Stomach (tissue), 9 donors: Measurements from ENCODE around the gene GPBP1L1. TPM values are rescaled to one million over a fixed set of nuclear protein-coding genes. Genes with fewer than 3 reads are reported as not detected.

ENCODE experiments used
- DNase-seq, 2 donors: peaks; one replicate each; pipeline versions ENCODE4 v3.0.0 to v3.0.0-alpha.2; 2013 to 2019
- H3K27ac ChIP-seq, 5 donors: fragments of 200-600 bp in 4 of 5; sonication (generic) in 4 of 5; one replicate each; pipeline ENCODE4 v1.5.1; 2013 to 2019; ENCODE audit warnings: mild to moderate bottlenecking in 1 of 5, moderate library complexity in 1 of 5
- H3K27me3 ChIP-seq, 3 donors: fragments of 200-600 bp; sonication (generic); one replicate each; pipeline ENCODE4 v1.5.1; 2017 to 2019; ENCODE audit warnings: mixed run types in 1 of 3
- H3K36me3 ChIP-seq, 4 donors: fragments of 200-600 bp; sonication (generic); 1 replicate in 3 of 4; 2 replicates in 1 of 4; pipeline ENCODE4 v1.5.1; 2016 to 2019
- H3K4me1 ChIP-seq, 4 donors: fragments of 200-600 bp; sonication (generic); one replicate each; pipeline ENCODE4 v1.5.1; 2016 to 2019
- H3K4me3 ChIP-seq, 4 donors: fragments of 200-600 bp; sonication (generic) in 3 of 4; one replicate each; pipeline ENCODE4 v1.5.1; 2016 to 2019; ENCODE audit warnings: mild to moderate bottlenecking in 1 of 4
- H3K9me3 ChIP-seq, 4 donors: fragments of 200-600 bp; sonication (generic); one replicate each; pipeline ENCODE4 v1.5.1; 2016 to 2019
- EP300 ChIP-seq: sonication (generic); formaldehyde crosslinking; IDR thresholded peaks from one replicate; pipeline ENCODE4 v1.6.1; 2017; ENCODE audit warnings: antibody characterized with exemption
- POLR2A ChIP-seq, 4 donors: fragments of 450-650 bp; IDR thresholded peaks; one replicate each; pipeline ENCODE4 v1.6.1; 2016; ENCODE audit warnings: antibody characterized with exemption in 4 of 4, control low read depth in 2 of 4, mild to moderate bottlenecking in 1 of 4, moderate library complexity in 1 of 4
- POLR2AphosphoS5 ChIP-seq, 3 donors: sonication (generic); formaldehyde crosslinking; IDR thresholded peaks; one replicate each; pipeline ENCODE4 v1.6.1; 2016; ENCODE audit warnings: antibody characterized with exemption in 3 of 3
- WGBS, 5 donors: extraction: QIAGEN DNeasy Blood & Tissue Kit in 3 of 5; methylation state at CpG; one replicate each; pipeline versions ENCODE4 v1.1.5 to v1.1.7; 2013 to 2018; 5-methylcytosine and 5-hydroxymethylcytosine counted together
- intact Hi-C: fragments of 100-400 bp; cut with DNase I; formaldehyde crosslinking; loops from one replicate; pipeline ENCODE4 v1.15.1; 2023; ENCODE audit warnings: low total_unique reads
- polyA plus RNA-seq, 3 donors: library from polyadenylated mRNA; stranded (reverse); fragments of 200-250 nt; gene quantifications; one replicate each; pipeline ENCODE4 v1.2.3, GENCODE V29; 2013
- total RNA-seq, 5 donors: library from RNA; depleted of rRNA; stranded (reverse); fragments of >200 nt; gene quantifications; one replicate each; pipeline versions ENCODE4 v1.1.0 to v1.2.3, GENCODE V29; 2014 to 2016
- TF ChIP-seq, protein P1 (sequence below), 7 experiments: fragments of 450-650 bp in 4 of 7; fragments of 200-600 bp in 3 of 7; sonication (generic) in 3 of 7; IDR thresholded peaks; one replicate each; pipeline ENCODE4 v1.5.1; 2016 to 2019; ENCODE audit warnings: antibody characterized with exemption in 7 of 7, control low read depth in 2 of 7, mild to moderate bottlenecking in 1 of 7
- donor health status: healthy with polysubstance abuse.
- donor health status: Bipolar disorder and iron deficiency.
- donor health status: healthy.

The GPBP1L1 gene
- total and polyA plus RNA-seq, 8 donors = 40.1 to 346 (median 103) TPM

DNA sequence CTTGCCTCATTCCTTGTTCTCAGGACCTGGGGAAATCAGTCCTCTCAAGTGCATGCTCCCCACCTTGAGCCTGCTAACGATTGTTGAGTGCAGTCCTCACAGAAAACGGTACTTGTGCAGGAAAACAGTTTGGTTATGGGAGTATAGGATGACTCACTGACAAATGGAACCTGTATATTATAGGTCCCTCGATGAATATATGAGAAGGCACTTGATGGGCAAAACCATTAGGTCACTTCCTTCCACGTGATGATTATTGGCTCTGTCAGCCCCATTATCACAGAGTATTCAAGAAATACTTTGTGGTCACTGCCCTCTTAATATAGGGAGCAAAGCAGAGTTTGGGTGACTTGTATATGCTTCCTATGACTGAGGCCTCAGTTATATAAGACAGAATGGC lies 68.7 kb downstream of the GPBP1L1 start:
- WGBS, 5 donors = 71 to 86% (median 76%) methylated on average over 4 of the region's 4 CpGs
- Histone ChIP-seq H3K36me3 (peaks cover 46 to 98% (median 84%) of the 10 kb centered on the region in 4 donors), H3K27me3 (no peaks in the 10 kb centered on the region), H3K4me1 (peaks cover 3 to 15% (median 10%) of the 10 kb centered on the region in 4 donors), H3K9me3 (no peaks in the 10 kb centered on the region), H3K27ac (no peak overlapping the region), H3K4me3 (no peak overlapping the region)
- TF ChIP-seq, protein P1, sequence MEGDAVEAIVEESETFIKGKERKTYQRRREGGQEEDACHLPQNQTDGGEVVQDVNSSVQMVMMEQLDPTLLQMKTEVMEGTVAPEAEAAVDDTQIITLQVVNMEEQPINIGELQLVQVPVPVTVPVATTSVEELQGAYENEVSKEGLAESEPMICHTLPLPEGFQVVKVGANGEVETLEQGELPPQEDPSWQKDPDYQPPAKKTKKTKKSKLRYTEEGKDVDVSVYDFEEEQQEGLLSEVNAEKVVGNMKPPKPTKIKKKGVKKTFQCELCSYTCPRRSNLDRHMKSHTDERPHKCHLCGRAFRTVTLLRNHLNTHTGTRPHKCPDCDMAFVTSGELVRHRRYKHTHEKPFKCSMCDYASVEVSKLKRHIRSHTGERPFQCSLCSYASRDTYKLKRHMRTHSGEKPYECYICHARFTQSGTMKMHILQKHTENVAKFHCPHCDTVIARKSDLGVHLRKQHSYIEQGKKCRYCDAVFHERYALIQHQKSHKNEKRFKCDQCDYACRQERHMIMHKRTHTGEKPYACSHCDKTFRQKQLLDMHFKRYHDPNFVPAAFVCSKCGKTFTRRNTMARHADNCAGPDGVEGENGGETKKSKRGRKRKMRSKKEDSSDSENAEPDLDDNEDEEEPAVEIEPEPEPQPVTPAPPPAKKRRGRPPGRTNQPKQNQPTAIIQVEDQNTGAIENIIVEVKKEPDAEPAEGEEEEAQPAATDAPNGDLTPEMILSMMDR (IDR thresholded peaks at IDR 0.05) = no peak
- TF ChIP-seq POLR2AphosphoS5 (IDR thresholded peaks at IDR 0.05) (no peak), EP300 (no peak), POLR2A (IDR thresholded peaks at IDR 0.05) (no peak)
- DNase-seq = no peak
- intact Hi-C loops = no loop called here

DNA sequence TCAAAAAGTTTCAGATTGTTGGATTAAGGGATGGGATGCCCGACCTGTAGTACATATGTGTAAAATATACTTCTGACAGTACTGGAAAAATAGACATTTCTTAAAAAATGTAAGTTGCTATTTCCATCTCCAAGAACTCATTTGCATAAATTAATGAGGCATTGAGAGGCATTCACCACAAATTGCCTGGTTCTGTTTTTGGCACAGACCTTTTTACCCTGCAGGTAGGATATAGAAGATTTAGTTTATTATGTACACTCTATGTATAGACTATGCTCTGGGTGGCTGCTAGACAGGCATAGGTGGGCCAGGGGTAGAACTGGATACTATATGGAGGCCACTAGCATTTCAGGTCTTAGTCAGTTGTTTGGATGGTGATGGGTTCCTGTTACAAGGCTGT lies 70.4 kb downstream of the GPBP1L1 start:
- H3K4me1 ChIP-seq = no peaks in the 10 kb centered on the region
- H3K27ac ChIP-seq = no peak overlapping the region
- TF ChIP-seq POLR2AphosphoS5 (IDR thresholded peaks at IDR 0.05) (no peak), EP300 (no peak), POLR2A (IDR thresholded peaks at IDR 0.05) (no peak)
- TF ChIP-seq, protein P1 (IDR thresholded peaks at IDR 0.05) = no peak
- H3K9me3 ChIP-seq = no peaks in the 10 kb centered on the region
- no peak overlapping the region for H3K4me3 ChIP-seq
- 76 to 93% (median 88%) methylated on average over 1 of the region's 1 CpG for WGBS, 5 donors
- peaks cover 46 to 89% (median 82%) of the 10 kb centered on the region in 4 donors for H3K36me3 ChIP-seq
- intact Hi-C loops = no loop called here
- no peaks in the 10 kb centered on the region for H3K27me3 ChIP-seq
- no peak for DNase-seq

DNA sequence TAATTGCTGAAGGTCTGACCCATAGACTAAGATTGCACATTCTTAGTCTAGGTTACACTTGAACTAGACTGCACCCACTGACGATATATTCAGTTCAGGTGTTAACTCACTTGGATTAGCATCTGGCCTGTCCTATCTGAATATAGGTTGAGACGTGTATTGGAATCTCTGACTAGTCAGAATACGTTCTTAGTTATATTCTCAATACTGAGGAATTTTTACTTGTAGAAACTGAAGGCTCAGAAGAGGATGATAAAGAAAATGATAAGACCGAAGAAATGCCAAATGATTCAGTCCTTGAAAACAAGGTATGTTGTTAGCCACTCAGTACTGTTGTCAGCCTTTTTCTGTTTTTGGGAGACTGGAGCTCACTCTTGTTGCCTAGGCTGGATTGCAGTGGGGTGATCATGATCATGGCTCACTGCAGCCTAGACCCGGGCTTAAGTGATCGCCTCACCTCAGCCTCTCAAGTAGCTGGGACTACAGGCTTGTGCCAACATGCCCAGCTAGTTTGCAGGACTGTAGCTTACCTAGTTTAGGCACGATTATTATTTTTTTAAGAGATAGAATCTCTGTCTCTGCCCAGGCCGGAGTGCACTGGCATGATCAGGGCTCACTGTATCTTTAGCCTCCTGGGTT lies 73.3 kb downstream of the GPBP1L1 start:
- Histone ChIP-seq H3K27ac (no peak overlapping the region), H3K9me3 (no peaks in the 10 kb centered on the region), H3K36me3 (peaks cover 47 to 89% (median 84%) of the 10 kb centered on the region in 4 donors), H3K4me1 (peaks cover 0 to under 1% (median 0%) of the 10 kb centered on the region in 4 donors), H3K4me3 (no peak overlapping the region), H3K27me3 (no peaks in the 10 kb centered on the region)
- no peak for DNase-seq
- intact Hi-C loops = no loop called here
- 77 to 89% (median 88%) methylated on average over 8 of the region's 8 CpGs for WGBS, 5 donors
- TF ChIP-seq POLR2A (IDR thresholded peaks at IDR 0.05) = no peak
- no peak for TF ChIP-seq POLR2AphosphoS5 (IDR thresholded peaks at IDR 0.05)
- TF ChIP-seq, protein P1 (IDR thresholded peaks at IDR 0.05) = no peak
- no peak for TF ChIP-seq EP300

DNA sequence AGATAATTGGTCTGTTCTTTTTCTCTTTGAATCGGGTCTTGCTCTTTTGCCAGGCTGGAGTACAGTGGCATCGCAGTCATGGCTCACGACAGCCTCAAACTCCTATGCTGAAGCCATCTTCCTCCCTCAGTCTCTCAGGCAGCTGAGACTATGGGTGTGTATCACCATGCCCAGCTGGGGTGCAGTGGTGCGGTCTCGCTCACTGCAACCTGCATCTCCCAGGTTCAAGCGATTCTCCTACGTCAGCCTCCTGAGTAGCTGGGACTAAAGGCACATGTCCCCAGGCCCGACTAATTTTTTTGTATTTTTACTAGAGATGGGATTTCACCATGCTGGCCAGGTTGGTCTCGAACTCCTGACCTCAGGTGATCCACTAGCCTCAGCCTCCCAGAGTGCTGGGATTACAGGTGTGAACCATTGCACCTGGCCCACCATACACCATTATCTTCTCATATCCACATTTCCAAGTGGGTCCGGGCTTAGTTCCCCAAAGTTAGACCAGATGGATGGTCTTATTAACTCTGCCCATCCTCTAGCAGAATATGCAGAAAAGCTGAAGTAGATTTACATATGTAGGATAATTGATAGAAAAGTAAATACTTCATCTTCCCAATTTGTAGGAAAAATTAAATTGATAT lies 75.6 kb downstream of the GPBP1L1 start:
- intact Hi-C loops = no loop called here
- H3K27me3 ChIP-seq = no peaks in the 10 kb centered on the region
- TF ChIP-seq POLR2A (IDR thresholded peaks at IDR 0.05) (no peak), EP300 (no peak), POLR2AphosphoS5 (IDR thresholded peaks at IDR 0.05) (no peak)
- TF ChIP-seq, protein P1 (IDR thresholded peaks at IDR 0.05) = no peak
- 95 to 98% (median 97%) methylated on average over 10 of the region's 10 CpGs for WGBS, 5 donors
- peaks cover 0 to 11% (median 0%) of the 10 kb centered on the region in 4 donors for H3K4me1 ChIP-seq
- no peak overlapping the region for H3K27ac ChIP-seq
- DNase-seq = no peak
- H3K9me3 ChIP-seq = no peaks in the 10 kb centered on the region
- H3K36me3 ChIP-seq = peaks cover 24 to 89% (median 84%) of the 10 kb centered on the region in 4 donors
- no peak overlapping the region for H3K4me3 ChIP-seq
